Measurements from ENCODE around the gene CNOT10.

- no peak for TF ChIP-seq CTCF (IDR thresholded peaks at IDR 0.05)
- TF ChIP-seq ZFX (IDR thresholded peaks at IDR 0.05; ENCODE audit: borderline replicate concordance), result no peak
These were observed 136.1 kb downstream of the CNOT10 start for GRCh38 chr3:32820971-32821685.

Measured in 22Rv1 (cell line).